Heart right ventricle (tissue), 16 donors: Measurements from ENCODE around the gene ELFN1. TPM values are rescaled to one million over a fixed set of nuclear protein-coding genes. Genes with fewer than 3 reads are reported as not detected.

Source experiments
- ATAC-seq, 8 donors: fragments of 200-7000 bp; cut with Tn5 transposase; one replicate each; pipeline ENCODE4 v1.9.1; 2020; ENCODE audit warnings: mild to moderate bottlenecking in 8 of 8, moderate library complexity in 8 of 8, moderate number of reproducible peaks in 1 of 8
- DNase-seq, 2 donors: peaks; one replicate each; pipeline ENCODE4 v3.0.0-alpha.2; 2020
- H3K27ac ChIP-seq, 10 donors: fragments of 200-600 bp; sonication (generic) in 2 of 10; one replicate each; pipeline versions ENCODE4 v1.5.0 to v1.8.0; 2020 to 2022; ENCODE audit warnings: mild to moderate bottlenecking in 3 of 10
- H3K27me3 ChIP-seq, 7 donors: fragments of 200-600 bp; one replicate each; pipeline ENCODE4 v1.8.0; 2021 to 2022; ENCODE audit warnings: mild to moderate bottlenecking in 2 of 7
- H3K36me3 ChIP-seq, 9 donors: fragments of 200-600 bp; sonication (generic) in 1 of 9; one replicate each; pipeline versions ENCODE4 v1.5.0 to v1.8.0; 2020 to 2022; ENCODE audit warnings: mild to moderate bottlenecking in 2 of 9
- H3K4me1 ChIP-seq, 9 donors: fragments of 200-600 bp; sonication (generic) in 1 of 9; one replicate each; pipeline versions ENCODE4 v1.5.0 to v1.8.0; 2020 to 2022; ENCODE audit warnings: mild to moderate bottlenecking in 4 of 9
- H3K4me3 ChIP-seq, 10 donors: fragments of 200-600 bp; sonication (generic) in 2 of 10; one replicate each; pipeline versions ENCODE4 v1.5.0 to v1.8.0; 2020 to 2022; ENCODE audit warnings: mild to moderate bottlenecking in 7 of 10, moderate library complexity in 2 of 10
- H3K9me3 ChIP-seq, 11 donors: fragments of 200-600 bp in 10 of 11; sonication (generic) in 2 of 11; one replicate each; pipeline versions ENCODE4 v1.5.0 to v1.8.0; 2013 to 2022; ENCODE audit warnings: mild to moderate bottlenecking in 2 of 11, control low read depth in 1 of 11, moderate library complexity in 1 of 11
- CTCF ChIP-seq, 9 donors: fragments of 200-600 bp; sonication (generic) in 2 of 9; IDR thresholded peaks; one replicate each; pipeline versions ENCODE4 v1.5.0 to v1.8.0; 2021 to 2022; ENCODE audit warnings: antibody characterized with exemption in 9 of 9, mild to moderate bottlenecking in 5 of 9, moderate library complexity in 1 of 9
- WGBS, 2 donors: extraction: QIAGEN DNeasy Blood & Tissue Kit; methylation state at CpG; one replicate each; pipeline ENCODE4 v1.1.7; 2013; ENCODE audit warnings: inconsistent platforms in 1 of 2; 5-methylcytosine and 5-hydroxymethylcytosine counted together
- intact Hi-C, 10 donors: fragments of 100-400 bp; cut with DNase I; formaldehyde crosslinking; loops; one replicate each; pipeline versions ENCODE4 v1.11.1 to v1.14.2; 2022
- polyA plus RNA-seq, 2 donors: library from polyadenylated mRNA; stranded (reverse); fragments of 200-250 nt; gene quantifications; one replicate each; pipeline ENCODE4 v1.2.3, GENCODE V29; 2013
- total RNA-seq, 10 donors: library from RNA; stranded (reverse); fragmentation: NEBNext Ultra II Directional in 3 of 10; extraction: Animal tissue kit (Norgen Biotek cat#: 25700) in 3 of 10; gene quantifications; one replicate each; pipeline versions ENCODE4 v1.2.1 to v1.2.4, GENCODE V29; 2021 to 2023
- donor health status: Arrhythmogenic right ventricular cardiomyopathy.
- donor health status: ischemic (EF 13 %, LVEDD 7.1; RV severe dilation, severe dysfunction).
- donor health status: healthy with polysubstance abuse.
- donor health status: DM: no; HTN: yes; CAD: no.
- donor health status: DM: no; HTN: no; CAD: no.
- donor health status: ischemic (EF 25% LVEDD 6.9; RV normal size, moderate dysfunction).
- donor health status: ischemic (EF 25% LVEDD 5.7; RV mildly dilated, moderate dysfunction).
- donor health status: healthy.
- donor health status: DM: yes; HTN: yes; CAD: no.
- donor health status: Ischemic cardiomyopathy.
- donor health status: ischemic (EF 35%, LVEDD 5.7; RV mildly dilated, moderate dysfunction).
- donor health status: nonischemic (EF 11% LVEDD 7.7; RV severe dilation, severe dysfunction).
- donor health status: DM: yes; HTN: yes; CAD: no.
- donor health status: PGD.
- donor health status: ischemic (EF 29% LVEDD 5.4; RV normal size, mild dysfunction).
- donor health status: nonischemic (EF 23%, LVEDD 6.1; RV moderate dilation, normal function).

ELFN1 gene
- total and polyA plus RNA-seq, 12 donors = 3.0 to 9.5 (median 6.0) TPM

GRCh38 chr7:1672851-1673486, 2.9 kb downstream of the ELFN1 start:
- Histone ChIP-seq H3K27ac (no peak overlapping the region), H3K27me3 (peaks cover 0 to 58% (median 35%) of the 10 kb centered on the region in 7 donors), H3K4me1 (peaks cover 4 to 32% (median 23%) of the 10 kb centered on the region in 9 donors), H3K36me3 (no peaks in the 10 kb centered on the region), H3K9me3 (no peaks in the 10 kb centered on the region), H3K4me3 (no peak overlapping the region)
- ATAC-seq = no peak
- intact Hi-C loops = loop anchor here in 2 of 10 donors (5.0 to 10.0 kb wide), 3 partner anchors 69 to 532 kb away; no protein-coding TSS in a partner anchor
- TF ChIP-seq CTCF (IDR thresholded peaks at IDR 0.05) = no peak
- no peak for DNase-seq
- WGBS, 2 donors = 78 to 81% methylated on average over 23 of the region's 23 CpGs

GRCh38 chr7:1673581-1674118, 3.6 kb downstream of the ELFN1 start:
- no peak overlapping the region for H3K4me3 ChIP-seq
- no peak overlapping the region for H3K27ac ChIP-seq
- DNase-seq (no peak), ATAC-seq (no peak)
- 92% methylated on average over 14 of the region's 14 CpGs for WGBS, 2 donors
- peaks cover 4 to 25% (median 16%) of the 10 kb centered on the region in 9 donors for H3K4me1 ChIP-seq
- no peaks in the 10 kb centered on the region for H3K36me3 ChIP-seq
- H3K27me3 ChIP-seq = peaks cover 0 to 51% (median 33%) of the 10 kb centered on the region in 7 donors
- no peak for TF ChIP-seq CTCF (IDR thresholded peaks at IDR 0.05)
- intact Hi-C loops = loop anchor here in 2 of 10 donors (5.0 to 10.0 kb wide), 3 partner anchors 69 to 531 kb away; no protein-coding TSS in a partner anchor
- no peaks in the 10 kb centered on the region for H3K9me3 ChIP-seq

- no peaks in the 10 kb centered on the region for H3K36me3 ChIP-seq
- no peaks in the 10 kb centered on the region for H3K9me3 ChIP-seq
- no peak for TF ChIP-seq CTCF (IDR thresholded peaks at IDR 0.05)
- H3K4me1 ChIP-seq = peaks cover 1 to 19% (median 13%) of the 10 kb centered on the region in 9 donors
- DNase-seq (no peak), ATAC-seq (no peak)
- peaks cover 0 to 44% (median 33%) of the 10 kb centered on the region in 7 donors for H3K27me3 ChIP-seq
- WGBS, 2 donors = 71 to 81% methylated on average over 20 to 21 of the region's 21 CpGs
- intact Hi-C loops = loop anchor here in 2 of 10 donors (5.0 to 10.0 kb wide), 3 partner anchors 68 to 530 kb away; no protein-coding TSS in a partner anchor
- no peak overlapping the region for H3K27ac ChIP-seq
- H3K4me3 ChIP-seq = no peak overlapping the region
Observed at GRCh38 chr7:1674161-1675035, 4.3 kb downstream of the ELFN1 start.

GRCh38 chr7:1675036-1675671, 5.1 kb downstream of the ELFN1 start:
- Histone ChIP-seq H3K36me3 (no peaks in the 10 kb centered on the region), H3K4me1 (peaks cover 0 to 12% (median 6%) of the 10 kb centered on the region in 9 donors), H3K4me3 (no peak overlapping the region), H3K27me3 (peaks cover 0 to 36% (median 33%) of the 10 kb centered on the region in 7 donors), H3K9me3 (no peaks in the 10 kb centered on the region), H3K27ac (no peak overlapping the region)
- WGBS, 2 donors = 68 to 69% methylated on average over 29 of the region's 29 CpGs
- no peak for TF ChIP-seq CTCF (IDR thresholded peaks at IDR 0.05)
- intact Hi-C loops = loop anchor here in 1 of 10 donors (10.0 kb wide), 1 partner anchor 530 kb away; no protein-coding TSS in a partner anchor
- no peak for ATAC-seq
- DNase-seq = no peak
